Motor neuron (in vitro differentiated cells): ENCODE measurements around the gene ETV2. TPM values are rescaled to one million over a fixed set of nuclear protein-coding genes. Genes with fewer than 3 reads are reported as not detected.
"Not testable (repeated sequence)": the region's sequence is repeated elsewhere in the genome, so short reads cannot be mapped to it uniquely, and the experiment has no call there.

ENCODE experiments used
- ATAC-seq, 8 experiments: fragments of 200-7000 bp; cut with Tn5 transposase; replicated peaks in 6 of 8; 2 replicates each; pipeline ENCODE4 v1.8.0; 2021; ENCODE audit warnings: mild to moderate bottlenecking in 8 of 8, moderate library complexity in 8 of 8
- H3K27ac ChIP-seq, 2 donors: fragments of 250-450 bp; sonication (Bioruptor Pico); 2 replicates each; pipeline ENCODE4 v1.9.0; 2021; ENCODE audit warnings: antibody characterized with exemption in 2 of 2, mild to moderate bottlenecking in 2 of 2, moderate library complexity in 1 of 2
- H3K4me1 ChIP-seq, 2 donors: fragments of 250-450 bp; sonication (Bioruptor Pico); replicated peaks in 1 of 2; 2 replicates each; pipeline ENCODE4 v1.6.1; 2021; ENCODE audit warnings: antibody characterized with exemption in 2 of 2, mild to moderate bottlenecking in 2 of 2, moderate library complexity in 1 of 2
- H3K4me3 ChIP-seq, 5 donors: fragments of 250-450 bp; sonication (Bioruptor Pico); 2 replicates each; pipeline ENCODE4 v1.9.0; 2021; ENCODE audit warnings: antibody characterized with exemption in 5 of 5, mild to moderate bottlenecking in 5 of 5, moderate library complexity in 4 of 5
- WGBS, 10 experiments: fragments of 450-650 bp; shearing (Covaris generic); methylation state at CpG; one replicate each; pipeline ENCODE4 v1.0.0; 2022; 5-methylcytosine and 5-hydroxymethylcytosine counted together
- in situ Hi-C, 9 experiments: fragments of 400-800 bp; cut with MboI; loops; one replicate each; pipeline ENCODE4 v1.15.0; 2021; ENCODE audit warnings: low sequenced_read_pairs in 9 of 9, low pct_unique_long_range_greater_than_20kb in 2 of 9; ENCODE audit not compliant: unreplicated experiment in 9 of 9
- total RNA-seq, 8 experiments: library from RNA; unstranded; fragments of 300-600 nt; gene quantifications; 2 replicates each; pipeline versions ENCODE4 v1.2.3 to v1.2.4, GENCODE V29; 2022

The ETV2 gene, protein sequence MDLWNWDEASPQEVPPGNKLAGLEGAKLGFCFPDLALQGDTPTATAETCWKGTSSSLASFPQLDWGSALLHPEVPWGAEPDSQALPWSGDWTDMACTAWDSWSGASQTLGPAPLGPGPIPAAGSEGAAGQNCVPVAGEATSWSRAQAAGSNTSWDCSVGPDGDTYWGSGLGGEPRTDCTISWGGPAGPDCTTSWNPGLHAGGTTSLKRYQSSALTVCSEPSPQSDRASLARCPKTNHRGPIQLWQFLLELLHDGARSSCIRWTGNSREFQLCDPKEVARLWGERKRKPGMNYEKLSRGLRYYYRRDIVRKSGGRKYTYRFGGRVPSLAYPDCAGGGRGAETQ
- 1 to 10 TPM in 5 of 8 experiments, under 1 TPM in 3; 0.50 to 3.2 (median 1.4) TPM for total RNA-seq

DNA sequence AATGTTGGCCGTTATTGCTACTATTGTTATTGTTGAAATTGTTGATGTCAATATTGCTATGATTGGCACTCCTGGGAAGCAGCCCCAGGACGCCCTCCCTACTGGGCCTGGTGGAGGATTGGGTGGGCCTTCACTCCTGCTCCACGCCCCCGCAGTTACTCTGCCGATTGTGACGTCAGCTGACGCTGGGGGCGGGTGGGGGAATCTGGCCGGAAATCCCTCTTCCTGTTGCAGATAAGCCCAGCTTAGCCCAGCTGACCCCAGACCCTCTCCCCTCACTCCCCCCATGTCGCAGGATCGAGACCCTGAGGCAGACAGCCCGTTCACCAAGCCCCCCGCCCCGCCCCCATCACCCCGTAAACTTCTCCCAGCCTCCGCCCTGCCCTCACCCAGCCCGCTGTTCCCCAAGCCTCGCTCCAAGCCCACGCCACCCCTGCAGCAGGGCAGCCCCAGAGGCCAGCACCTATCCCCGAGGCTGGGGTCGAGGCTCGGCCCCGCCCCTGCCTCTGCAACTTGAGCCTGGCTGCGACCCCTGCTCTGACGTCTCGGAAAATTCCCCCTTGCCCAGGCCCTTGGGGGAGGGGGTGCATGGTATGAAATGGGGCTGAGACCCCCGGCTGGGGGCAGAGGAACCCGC is at the start of gene ETV2:
ETV2 (plus strand) TSS at position 231 of the 637 bp plus-strand sequence. CDS start 716 bp downstream, outside the sequence.
- in situ Hi-C loops, result no loop called here
- Histone ChIP-seq H3K4me1 (no peaks in the 10 kb centered on the region), H3K4me3 (no peak within 1 kb of the TSS), H3K27ac (no peak within 1 kb of the TSS)
- 0 to 59% (median 40%) methylated on average over 1 to 3 of the region's 28 CpGs; no CpG with 5 or more reads in 5 of the 10 experiments for WGBS, 10 experiments
- ATAC-seq, result no peak

DNA sequence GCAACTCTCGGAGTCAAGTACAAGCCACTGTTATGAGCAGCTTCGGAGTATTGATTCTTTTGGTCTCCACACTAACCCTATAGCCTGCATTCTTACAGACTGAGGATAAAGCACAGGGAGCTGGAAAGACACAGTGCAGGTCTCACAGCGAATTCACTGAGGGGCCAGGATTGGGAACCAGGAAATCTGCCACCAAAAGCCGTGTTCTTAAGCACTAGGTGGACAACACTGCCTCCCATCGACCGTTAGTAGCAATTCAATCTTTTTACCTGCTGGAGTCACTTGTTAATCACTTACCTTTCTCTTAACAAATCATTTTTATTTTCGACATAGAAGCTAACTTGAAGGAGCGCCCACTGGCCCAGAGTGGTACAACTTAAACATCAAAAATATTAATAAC is 49.3 kb upstream of the ETV2 start:
- no peaks in the 10 kb centered on the region for H3K4me1 ChIP-seq
- in situ Hi-C loops, result no loop called here
- 0 to 50% (median 29%) methylated on average over 2 to 8 of the region's 8 CpGs; no CpG with 5 or more reads in 2 of the 10 experiments for WGBS, 10 experiments
- H3K4me3 ChIP-seq, result no peak overlapping the region
- ATAC-seq, result peak in 1 of 8 experiments; percentile 26
- H3K27ac ChIP-seq, result no peak overlapping the region

DNA sequence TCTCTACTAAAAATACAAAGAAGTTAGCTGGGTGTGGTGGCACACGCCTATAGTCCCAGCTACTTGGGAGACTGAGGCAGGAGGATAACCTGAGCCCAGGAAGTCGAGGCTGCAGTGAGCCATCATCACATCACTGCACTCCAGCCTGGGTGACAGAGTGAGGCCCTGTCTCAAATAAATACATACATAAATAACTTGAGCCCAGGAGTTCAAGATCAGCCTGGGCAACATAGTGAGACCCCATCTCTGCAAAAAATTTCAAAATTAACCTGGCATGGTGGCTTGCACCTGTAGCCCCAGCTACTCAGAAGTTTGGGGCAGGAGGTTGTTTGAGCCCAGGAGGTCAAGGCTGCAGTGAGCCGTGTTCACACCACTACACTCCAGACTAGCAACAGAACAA is 46.5 kb upstream of the ETV2 start:
- in situ Hi-C loops, H3K27ac ChIP-seq, H3K4me3 ChIP-seq, H3K4me1 ChIP-seq, ATAC-seq: not testable (repeated sequence)
- WGBS, 10 experiments, result 80 to 100% (median 82%) methylated on average over 1 of the region's 3 CpGs; no CpG with 5 or more reads in 6 of the 10 experiments

DNA sequence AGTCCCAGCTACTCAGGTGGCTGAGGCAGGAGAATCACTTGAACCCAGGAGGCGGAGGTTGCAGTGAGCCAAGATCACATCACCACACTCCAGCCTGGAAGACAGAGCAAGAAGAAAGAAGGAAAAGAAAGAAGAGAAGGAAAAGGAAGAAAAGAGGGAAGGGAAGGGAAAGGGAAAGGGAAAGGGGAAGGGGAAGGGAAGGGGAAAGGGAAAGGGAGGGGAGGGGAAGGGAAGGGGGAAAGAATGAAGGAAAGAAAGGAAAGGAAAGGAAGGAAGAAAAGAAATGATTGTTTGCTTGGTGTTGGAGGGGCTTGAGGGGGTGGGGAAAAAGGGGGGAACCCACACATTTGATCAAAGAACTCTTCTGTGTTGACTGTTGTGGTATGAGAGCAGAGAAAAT is 45.6 kb upstream of the ETV2 start:
- in situ Hi-C loops, result no loop called here
- Histone ChIP-seq H3K4me1 (no peaks in the 10 kb centered on the region), H3K4me3 (no peak overlapping the region), H3K27ac (no peak overlapping the region)
- WGBS, 10 experiments, result 20 to 100% (median 73%) methylated on average over 1 of the region's 1 CpG; no CpG with 5 or more reads in 4 of the 10 experiments
- ATAC-seq, result no peak

DNA sequence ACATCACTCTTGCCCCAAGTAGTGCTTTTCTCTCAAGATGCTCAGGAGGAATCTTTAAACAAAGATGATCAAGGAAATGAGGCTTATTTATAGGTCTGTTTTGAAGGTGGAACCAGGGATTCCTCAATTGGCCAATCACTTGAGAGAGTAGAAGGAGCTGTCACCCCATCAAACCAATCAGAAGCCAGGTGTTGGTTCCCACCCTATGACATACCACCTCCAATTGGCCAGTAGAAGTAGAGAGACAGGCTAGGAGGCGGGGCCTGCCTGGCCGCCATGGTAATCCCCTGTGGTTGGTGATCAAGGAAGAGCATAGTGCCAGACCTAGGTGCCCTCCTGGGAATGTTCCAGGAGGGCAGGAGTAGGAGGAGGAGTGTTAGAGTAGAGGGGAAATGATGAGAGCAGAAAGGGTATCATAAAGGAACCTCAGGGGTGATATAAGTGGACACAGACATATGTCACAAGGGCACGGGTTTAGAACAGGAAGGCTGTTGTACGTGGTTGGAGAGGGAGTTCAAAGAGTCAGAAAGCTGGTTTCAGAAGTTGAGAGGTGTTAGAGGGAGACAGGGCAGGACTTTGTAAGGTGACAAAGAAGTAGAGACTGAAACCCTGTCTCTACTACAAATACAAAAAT is 45.1 kb upstream of the ETV2 start:
- Histone ChIP-seq H3K4me1 (no peaks in the 10 kb centered on the region), H3K4me3 (no peak overlapping the region), H3K27ac (no peak overlapping the region)
- peak in 1 of 8 experiments; percentile 78 for ATAC-seq
- in situ Hi-C loops, result no loop called here
- WGBS, 10 experiments, result 18 to 68% (median 46%) methylated on average over 1 to 3 of the region's 4 CpGs; no CpG with 5 or more reads in 3 of the 10 experiments

DNA sequence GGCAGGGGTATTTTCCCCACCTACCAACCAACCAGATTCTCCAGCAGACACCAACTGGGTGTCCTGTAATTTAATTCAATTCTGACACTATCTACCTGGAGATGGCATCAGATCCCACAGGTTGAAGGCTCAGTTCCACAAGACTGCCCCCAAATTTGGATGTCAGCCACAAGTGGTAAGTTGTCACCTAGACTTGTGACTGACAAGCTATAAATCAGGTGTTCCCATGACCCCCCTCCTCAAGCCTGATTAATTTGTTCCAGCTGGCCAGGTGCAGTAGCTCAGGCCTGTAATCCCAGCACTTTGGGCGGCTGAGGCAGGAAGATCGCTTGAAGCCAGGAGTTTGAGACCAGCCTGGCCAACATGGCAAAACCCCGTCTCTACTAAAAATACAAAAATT is 39.6 kb upstream of the ETV2 start:
- 0 to 100% (median 62%) methylated on average over 1 to 3 of the region's 3 CpGs; no CpG with 5 or more reads in 4 of the 10 experiments for WGBS, 10 experiments
- Histone ChIP-seq H3K27ac (no peak overlapping the region), H3K4me3 (no peak overlapping the region), H3K4me1 (no peaks in the 10 kb centered on the region)
- in situ Hi-C loops, result no loop called here
- no peak for ATAC-seq

DNA sequence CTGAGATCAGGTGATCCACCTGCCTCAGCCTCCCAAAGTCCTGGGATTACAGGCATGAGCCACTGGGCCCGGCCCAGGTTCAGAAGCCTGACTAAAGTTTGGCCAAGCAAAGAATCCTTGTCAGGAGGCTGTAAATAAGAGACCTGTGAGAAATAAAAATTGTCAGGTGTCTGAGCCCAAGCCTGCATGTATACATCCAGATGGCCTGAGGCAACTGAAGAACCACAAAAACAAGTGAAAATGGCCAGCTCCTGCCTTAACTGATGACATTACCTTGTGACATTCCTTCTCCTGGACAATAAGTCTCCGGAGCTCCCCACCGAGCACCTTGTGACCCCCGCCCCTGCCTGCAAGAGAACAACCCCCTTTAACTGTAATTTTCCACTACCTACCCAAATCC is 37.1 kb upstream of the ETV2 start:
- H3K27ac ChIP-seq, H3K4me1 ChIP-seq, H3K4me3 ChIP-seq, in situ Hi-C loops, ATAC-seq: not testable (repeated sequence)
- 0 to 100% (median 86%) methylated on average over 1 to 2 of the region's 4 CpGs; no CpG with 5 or more reads in 6 of the 10 experiments for WGBS, 10 experiments

DNA sequence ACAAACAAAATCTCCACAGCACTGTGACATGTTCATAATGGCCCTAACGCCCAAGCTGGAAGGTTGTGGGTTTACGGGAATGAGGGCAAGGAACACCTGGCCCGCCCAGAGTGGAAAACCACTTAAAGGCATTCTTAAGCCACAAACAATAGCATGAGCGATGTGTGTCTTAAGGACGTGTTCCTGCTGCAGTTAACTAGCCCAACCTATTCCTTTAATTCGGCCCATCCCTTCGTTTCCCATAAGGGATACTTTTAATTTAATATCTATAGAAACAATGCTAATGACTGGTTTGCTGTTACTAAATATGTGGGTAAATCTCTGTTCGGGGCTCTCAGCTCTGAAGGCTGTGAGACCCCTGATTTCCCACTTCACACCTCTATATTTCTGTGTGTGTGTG is 34.4 kb upstream of the ETV2 start:
- WGBS, 10 experiments, result 38 to 100% (median 90%) methylated on average over 1 to 8 of the region's 8 CpGs; no CpG with 5 or more reads in 5 of the 10 experiments
- in situ Hi-C loops, H3K4me1 ChIP-seq, H3K4me3 ChIP-seq, ATAC-seq, H3K27ac ChIP-seq: not testable (repeated sequence)

DNA sequence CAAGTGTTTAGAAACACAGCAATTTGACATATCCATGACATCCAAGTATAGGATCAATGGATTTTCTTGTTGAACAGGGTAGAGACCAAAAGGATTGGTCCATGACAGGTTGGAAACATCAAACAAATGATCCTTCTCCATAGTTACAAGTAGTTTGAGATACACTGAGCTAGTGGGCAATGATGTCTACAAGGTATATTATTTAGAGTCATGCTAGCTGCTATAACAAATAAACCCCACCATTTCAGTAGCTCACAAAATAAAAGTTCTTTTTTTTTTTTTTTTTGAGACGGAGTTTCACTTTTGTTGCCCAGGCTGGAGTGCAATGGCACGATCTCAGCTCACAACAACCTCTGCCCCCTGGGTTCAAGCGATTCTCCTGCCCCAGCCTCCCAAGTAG is 33.9 kb upstream of the ETV2 start:
- WGBS, 10 experiments, result 10 to 63% (median 31%) methylated on average over 1 to 3 of the region's 3 CpGs; no CpG with 5 or more reads in 4 of the 10 experiments
- peaks cover 0 to 2% of the 10 kb centered on the region in 2 donors for H3K4me1 ChIP-seq
- H3K27ac ChIP-seq, result no peak overlapping the region
- in situ Hi-C loops, result no loop called here
- no peak for ATAC-seq
- H3K4me3 ChIP-seq, result no peak overlapping the region

DNA sequence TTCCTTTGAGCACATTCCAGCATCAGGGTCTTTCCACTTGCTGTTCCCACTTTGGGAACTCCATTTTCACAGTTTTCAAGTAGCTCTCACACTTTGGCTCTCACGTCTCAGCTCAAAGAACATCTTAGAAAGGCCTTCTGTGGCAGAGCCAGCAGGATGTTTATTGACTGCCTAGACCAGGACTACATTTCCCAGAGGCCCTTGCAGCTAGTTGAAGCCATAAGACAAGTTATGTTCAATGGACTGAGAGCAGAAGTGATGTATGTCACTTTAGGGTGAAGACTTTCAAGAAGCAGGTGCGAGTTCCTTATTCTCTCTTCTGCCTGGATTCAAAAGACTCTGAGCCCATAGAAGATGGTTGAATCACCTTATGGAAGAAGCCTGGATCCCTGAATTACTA is 33.3 kb upstream of the ETV2 start:
- Histone ChIP-seq H3K4me3 (no peak overlapping the region), H3K27ac (no peak overlapping the region), H3K4me1 (peaks cover 2% of the 10 kb centered on the region in 2 donors)
- in situ Hi-C loops, result no loop called here
- no peak for ATAC-seq
- 0 to 100% (median 51%) methylated on average over 1 to 2 of the region's 2 CpGs; no CpG with 5 or more reads in 5 of the 10 experiments for WGBS, 10 experiments

DNA sequence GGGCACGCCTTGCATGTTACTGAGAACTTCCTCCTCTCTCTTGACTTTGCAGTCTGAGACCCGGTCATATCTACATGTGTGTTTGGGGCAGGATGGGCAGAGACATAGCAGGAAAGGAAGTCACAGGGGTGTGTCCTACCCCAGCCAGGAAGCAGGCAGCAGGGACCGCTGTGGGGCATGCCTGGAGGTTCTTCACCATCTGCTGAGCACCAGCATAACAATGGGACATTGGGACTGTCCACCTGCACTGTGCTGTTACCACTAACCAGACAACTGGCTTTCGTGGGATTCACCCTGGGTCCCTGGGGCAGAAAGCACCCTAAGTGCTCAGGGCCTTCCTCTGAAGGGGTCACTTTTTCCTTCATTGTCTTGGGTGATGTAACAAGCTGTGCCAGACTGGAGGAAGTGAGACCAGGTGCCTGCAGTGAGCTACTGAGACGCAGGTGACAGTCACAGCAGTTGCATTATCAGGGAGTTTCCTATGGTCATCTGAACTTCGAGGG is 31.6 kb upstream of the ETV2 start:
- WGBS, 10 experiments, result 0 to 75% (median 53%) methylated on average over 1 to 3 of the region's 6 CpGs; no CpG with 5 or more reads in 5 of the 10 experiments
- Histone ChIP-seq H3K27ac (no peak overlapping the region), H3K4me3 (no peak overlapping the region), H3K4me1 (peaks cover 2 to 5% of the 10 kb centered on the region in 2 donors)
- in situ Hi-C loops, result no loop called here
- no peak for ATAC-seq

DNA sequence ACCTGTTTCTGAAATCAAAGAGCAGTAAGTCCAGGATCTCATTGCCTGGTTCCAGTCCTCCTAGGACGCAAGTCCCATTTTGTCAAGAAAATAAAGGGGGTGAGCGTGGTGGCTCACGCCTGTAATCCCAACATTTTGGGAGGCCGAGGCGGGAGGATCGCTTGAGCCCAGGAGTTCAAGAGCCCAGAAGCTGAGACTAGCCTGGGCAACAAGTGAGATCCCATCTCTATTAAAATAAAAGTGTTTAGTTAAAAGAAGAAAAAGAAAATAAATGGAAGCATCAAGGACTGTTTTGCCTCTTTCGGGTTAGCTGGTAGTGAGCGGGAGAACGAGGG is 29.4 kb upstream of the ETV2 start:
- 0 to 62% (median 6%) methylated on average over 1 to 6 of the region's 9 CpGs; no CpG with 5 or more reads in 4 of the 10 experiments for WGBS, 10 experiments
- in situ Hi-C loops, result no loop called here
- peak in 1 of 8 experiments; percentile 9 for ATAC-seq
- Histone ChIP-seq H3K27ac (no peak overlapping the region), H3K4me1 (peaks cover 2 to 5% of the 10 kb centered on the region in 2 donors), H3K4me3 (peak overlapping the region; percentile 69 to 99 (median 77))
